Measurements from ENCODE around the gene ZNF445. TPM values are rescaled to one million over a fixed set of nuclear protein-coding genes. Genes with fewer than 3 reads are reported as not detected.
A peak's percentile ranks its signal among the peaks of the same experiment; 100 is the strongest.
"Not testable (repeated sequence)": the region's sequence is repeated elsewhere in the genome, so short reads cannot be mapped to it uniquely, and the experiment has no call there.

Gene ZNF445
- total and polyA plus RNA-seq, 4 donors: 4.1 to 26.4 (median 12.6) TPM

GRCh38 chr3:44427683-44428082, 49.8 kb downstream of the ZNF445 start:
- Histone ChIP-seq H3K36me3 (ENCODE audit: control insufficient read depth in 1 of 2, insufficient read depth in 2 of 2, low read length in 1 of 2) (no peaks in the 10 kb centered on the region), H3K4me3 (ENCODE audit: low read length in 2 of 2) (no peak overlapping the region), H3K9me3 (ENCODE audit: control insufficient read depth, low read length) (no peaks in the 10 kb centered on the region), H3K4me1 (ENCODE audit: control insufficient read depth in 1 of 2, insufficient read depth in 2 of 2, low read length in 2 of 2) (no peaks in the 10 kb centered on the region), H3K27me3 (ENCODE audit: control insufficient read depth in 1 of 2, insufficient read depth in 2 of 2, low read length in 1 of 2) (no peaks in the 10 kb centered on the region), H3K27ac (ENCODE audit: low read depth in 1 of 2, low read length in 2 of 2) (no peak overlapping the region)
- 86 to 87% methylated on average over 3 of the region's 3 CpGs for WGBS, 2 donors
- ATAC-seq (ENCODE audit: low FRiP score): no peak
- DNase-seq: peak in 1 of 2 donors; percentile 32
- intact Hi-C loops (cut with DNase I): no loop called here

- intact Hi-C loops (cut with DNase I): no loop called here
- no peak for ATAC-seq (ENCODE audit: low FRiP score)
These were observed 52.7 kb downstream of the ZNF445 start for GRCh38 chr3:44424758-44425157.

GRCh38 chr3:44421280-44421679, 56.2 kb downstream of the ZNF445 start:
- intact Hi-C loops (cut with DNase I): no loop called here
- DNase-seq: no peak
- Histone ChIP-seq H3K27ac (ENCODE audit: low read depth in 1 of 2, low read length in 2 of 2) (no peak overlapping the region), H3K36me3 (ENCODE audit: control insufficient read depth in 1 of 2, insufficient read depth in 2 of 2, low read length in 1 of 2) (no peaks in the 10 kb centered on the region), H3K4me3 (ENCODE audit: low read length in 2 of 2) (no peak overlapping the region), H3K9me3 (ENCODE audit: control insufficient read depth, low read length) (no peaks in the 10 kb centered on the region), H3K4me1 (ENCODE audit: control insufficient read depth in 1 of 2, insufficient read depth in 2 of 2, low read length in 2 of 2) (no peaks in the 10 kb centered on the region), H3K27me3 (ENCODE audit: control insufficient read depth in 1 of 2, insufficient read depth in 2 of 2, low read length in 1 of 2) (no peaks in the 10 kb centered on the region)
- ATAC-seq (ENCODE audit: low FRiP score): no peak
- 93 to 94% methylated on average over 6 of the region's 6 CpGs for WGBS, 2 donors

More at GRCh38 chr3:44424758-44425157, 52.7 kb downstream of the ZNF445 start:
- H3K9me3 ChIP-seq (ENCODE audit: control insufficient read depth, low read length): no peaks in the 10 kb centered on the region
- no peak overlapping the region for H3K27ac ChIP-seq (ENCODE audit: low read depth in 1 of 2, low read length in 2 of 2)
- no peaks in the 10 kb centered on the region for H3K36me3 ChIP-seq (ENCODE audit: control insufficient read depth in 1 of 2, insufficient read depth in 2 of 2, low read length in 1 of 2)
- peak in 1 of 2 donors; percentile 26 for DNase-seq
- H3K4me3 ChIP-seq (ENCODE audit: low read length in 2 of 2): no peak overlapping the region
- no peaks in the 10 kb centered on the region for H3K27me3 ChIP-seq (ENCODE audit: control insufficient read depth in 1 of 2, insufficient read depth in 2 of 2, low read length in 1 of 2)
- 76 to 78% methylated on average over 3 of the region's 3 CpGs for whole genome bisulfite sequencing, 2 donors
- no peaks in the 10 kb centered on the region for H3K4me1 ChIP-seq (ENCODE audit: control insufficient read depth in 1 of 2, insufficient read depth in 2 of 2, low read length in 2 of 2)

- no peaks in the 10 kb centered on the region for H3K4me1 ChIP-seq (ENCODE audit: control insufficient read depth in 1 of 2, insufficient read depth in 2 of 2, low read length in 2 of 2)
- WGBS, 2 donors: 83% methylated on average over 1 of the region's 1 CpG
- H3K27ac ChIP-seq (ENCODE audit: low read depth in 1 of 2, low read length in 2 of 2): no peak overlapping the region
- no peaks in the 10 kb centered on the region for H3K9me3 ChIP-seq (ENCODE audit: control insufficient read depth, low read length)
- no peak for DNase-seq
- H3K27me3 ChIP-seq (ENCODE audit: control insufficient read depth in 1 of 2, insufficient read depth in 2 of 2, low read length in 1 of 2): no peaks in the 10 kb centered on the region
- no peak overlapping the region for H3K4me3 ChIP-seq (ENCODE audit: low read length in 2 of 2)
- intact Hi-C loops (cut with DNase I): no loop called here
- no peaks in the 10 kb centered on the region for H3K36me3 ChIP-seq (ENCODE audit: control insufficient read depth in 1 of 2, insufficient read depth in 2 of 2, low read length in 1 of 2)
- no peak for ATAC-seq (ENCODE audit: low FRiP score)
These were observed 56.8 kb downstream of the ZNF445 start for GRCh38 chr3:44420676-44421075.

- ATAC-seq (ENCODE audit: low FRiP score): no peak
- Histone ChIP-seq H3K36me3 (ENCODE audit: control insufficient read depth in 1 of 2, insufficient read depth in 2 of 2, low read length in 1 of 2) (no peaks in the 10 kb centered on the region), H3K9me3 (ENCODE audit: control insufficient read depth, low read length) (no peaks in the 10 kb centered on the region), H3K27me3 (ENCODE audit: control insufficient read depth in 1 of 2, insufficient read depth in 2 of 2, low read length in 1 of 2) (no peaks in the 10 kb centered on the region), H3K27ac (ENCODE audit: low read depth in 1 of 2, low read length in 2 of 2) (no peak overlapping the region), H3K4me1 (ENCODE audit: control insufficient read depth in 1 of 2, insufficient read depth in 2 of 2, low read length in 2 of 2) (no peaks in the 10 kb centered on the region), H3K4me3 (ENCODE audit: low read length in 2 of 2) (no peak overlapping the region)
- DNase-seq: no peak
- WGBS, 2 donors: 86 to 91% methylated on average over 14 of the region's 14 CpGs
- intact Hi-C loops (cut with DNase I): no loop called here
These were observed 57.4 kb downstream of the ZNF445 start for GRCh38 chr3:44419923-44420650.

- 78 to 79% methylated on average over 11 of the region's 11 CpGs for WGBS, 2 donors
- no peak overlapping the region for H3K4me3 ChIP-seq (ENCODE audit: low read length in 2 of 2)
- intact Hi-C loops (cut with DNase I): no loop called here
- H3K36me3 ChIP-seq (ENCODE audit: control insufficient read depth in 1 of 2, insufficient read depth in 2 of 2, low read length in 1 of 2): no peaks in the 10 kb centered on the region
- no peak for ATAC-seq (ENCODE audit: low FRiP score)
- no peak for DNase-seq
- H3K9me3 ChIP-seq (ENCODE audit: control insufficient read depth, low read length): no peaks in the 10 kb centered on the region
- no peaks in the 10 kb centered on the region for H3K27me3 ChIP-seq (ENCODE audit: control insufficient read depth in 1 of 2, insufficient read depth in 2 of 2, low read length in 1 of 2)
- no peak overlapping the region for H3K27ac ChIP-seq (ENCODE audit: low read depth in 1 of 2, low read length in 2 of 2)
- no peaks in the 10 kb centered on the region for H3K4me1 ChIP-seq (ENCODE audit: control insufficient read depth in 1 of 2, insufficient read depth in 2 of 2, low read length in 2 of 2)
These were observed 58.2 kb downstream of the ZNF445 start for GRCh38 chr3:44419116-44419922.

- Histone ChIP-seq H3K9me3 (ENCODE audit: control insufficient read depth, low read length) (no peaks in the 10 kb centered on the region), H3K4me3 (ENCODE audit: low read length in 2 of 2) (no peak overlapping the region), H3K36me3 (ENCODE audit: control insufficient read depth in 1 of 2, insufficient read depth in 2 of 2, low read length in 1 of 2) (no peaks in the 10 kb centered on the region), H3K4me1 (ENCODE audit: control insufficient read depth in 1 of 2, insufficient read depth in 2 of 2, low read length in 2 of 2) (no peaks in the 10 kb centered on the region), H3K27me3 (ENCODE audit: control insufficient read depth in 1 of 2, insufficient read depth in 2 of 2, low read length in 1 of 2) (no peaks in the 10 kb centered on the region), H3K27ac (ENCODE audit: low read depth in 1 of 2, low read length in 2 of 2) (no peak overlapping the region)
- no peak for DNase-seq
- intact Hi-C loops (cut with DNase I): no loop called here
- 77 to 83% methylated on average over 2 of the region's 2 CpGs for WGBS, 2 donors
- ATAC-seq (ENCODE audit: low FRiP score): no peak
These were observed 58.9 kb downstream of the ZNF445 start for GRCh38 chr3:44418549-44418948.

GRCh38 chr3:44418118-44418517, 59.4 kb downstream of the ZNF445 start:
- H3K27me3 ChIP-seq (ENCODE audit: control insufficient read depth in 1 of 2, insufficient read depth in 2 of 2, low read length in 1 of 2); H3K36me3 ChIP-seq (ENCODE audit: control insufficient read depth in 1 of 2, insufficient read depth in 2 of 2, low read length in 1 of 2); H3K4me3 ChIP-seq (ENCODE audit: low read length in 2 of 2); ATAC-seq (ENCODE audit: low FRiP score); H3K4me1 ChIP-seq (ENCODE audit: control insufficient read depth in 1 of 2, insufficient read depth in 2 of 2, low read length in 2 of 2); DNase-seq; H3K9me3 ChIP-seq (ENCODE audit: control insufficient read depth, low read length); H3K27ac ChIP-seq (ENCODE audit: low read depth in 1 of 2, low read length in 2 of 2); intact Hi-C loops (cut with DNase I): not testable (repeated sequence)
- 90 to 92% methylated on average over 4 of the region's 4 CpGs for WGBS, 2 donors
